NB4 (cell line): Measurements from ENCODE around the gene CTBP2.

Experiments
- DNase-seq: peaks from one replicate; pipeline ENCODE4 v3.0.0; 2010; ENCODE audit warnings: low read depth
- H3K4me3 ChIP-seq: one replicate; pipeline ENCODE4 v1.5.1; 2011; ENCODE audit warnings: mild to moderate bottlenecking, low read depth, low read length, moderate library complexity
- CTCF ChIP-seq: IDR thresholded peaks from one replicate; pipeline ENCODE4 v1.5.1; 2012; ENCODE audit warnings: low read depth, low read length
- MAX ChIP-seq: IDR thresholded peaks from 2 replicates; pipeline ENCODE4 v1.6.1; 2011; ENCODE audit warnings: low read depth, low read length
- MYC ChIP-seq: IDR thresholded peaks from 2 replicates; pipeline ENCODE4 v1.6.1; 2011; ENCODE audit warnings: low read depth, low read length
- POLR2A ChIP-seq: IDR thresholded peaks from 2 replicates; pipeline ENCODE4 v1.6.1; 2011; ENCODE audit warnings: mild to moderate bottlenecking; ENCODE audit not compliant: insufficient read length; ENCODE audit errors: extremely low read depth

CTBP2 gene

DNA sequence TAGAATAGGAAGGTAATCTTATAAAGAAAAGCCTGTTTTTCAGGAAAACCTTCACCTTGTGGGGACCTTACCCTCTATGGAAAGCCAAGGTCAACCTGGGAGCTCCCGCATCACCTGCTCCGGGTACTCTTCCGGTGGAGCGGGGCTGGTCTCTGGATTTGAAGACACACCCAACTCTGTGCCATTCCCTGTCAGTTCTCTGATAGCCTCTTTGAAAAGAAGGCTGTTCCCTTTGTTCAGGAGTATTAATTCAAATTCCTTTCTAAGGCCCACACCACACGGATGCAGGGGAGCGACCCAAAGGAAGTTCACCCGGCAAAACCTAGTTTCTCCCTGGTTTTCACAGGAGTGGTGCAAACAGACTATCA is 10.7 kb downstream of the CTBP2 start:
- H3K4me3 ChIP-seq: no peak overlapping the region
- TF ChIP-seq MAX (no peak), MYC (no peak), POLR2A (no peak), CTCF (no peak)
- DNase-seq: no peak

DNA sequence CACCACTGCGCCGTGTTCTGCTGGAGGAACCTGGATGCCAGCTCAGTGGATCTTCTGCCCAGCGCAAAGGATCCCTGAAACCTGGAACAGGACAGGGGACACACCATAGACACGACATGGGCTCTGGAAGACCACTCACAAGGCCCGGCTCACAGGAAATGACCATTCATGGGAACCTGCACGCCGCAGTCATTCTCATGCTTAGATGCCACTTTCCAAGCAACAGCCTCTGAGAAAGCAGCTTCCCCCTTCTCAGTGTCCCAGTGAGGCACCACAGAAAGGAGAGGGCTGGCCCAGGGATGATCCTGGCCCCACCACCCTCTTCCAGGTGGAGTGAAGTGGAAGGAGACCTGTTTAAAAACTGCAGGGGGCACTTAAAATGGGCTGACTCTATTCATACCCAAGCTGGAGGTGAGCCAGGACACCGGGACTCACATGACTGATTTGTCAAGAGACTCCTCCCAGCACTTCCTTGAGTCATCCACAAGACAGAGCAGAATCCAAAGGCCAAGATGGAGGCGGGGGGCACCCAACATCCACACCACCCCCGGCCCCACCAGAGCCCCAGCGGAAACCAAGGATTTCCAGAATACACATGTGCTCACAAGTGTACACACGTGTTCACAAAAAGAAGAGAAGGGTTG is 11.2 kb downstream of the CTBP2 start:
- TF ChIP-seq MAX: no peak
- TF ChIP-seq POLR2A: no peak
- TF ChIP-seq CTCF: no peak
- DNase-seq: peak; percentile 34
- H3K4me3 ChIP-seq: no peak overlapping the region

GRCh38 chr10:125148528-125148927 is 11.8 kb downstream of the CTBP2 start:
- no peak for DNase-seq
- H3K4me3 ChIP-seq: no peak overlapping the region
- TF ChIP-seq MYC (no peak), MAX (no peak)

- DNase-seq: peak; percentile 89
- TF ChIP-seq MYC (peak; percentile 51), POLR2A (no peak), CTCF (no peak), MAX (peak; percentile 76)
- peak overlapping the region; percentile 30 for H3K4me3 ChIP-seq
These were observed 12.4 kb downstream of the CTBP2 start for GRCh38 chr10:125147971-125148439.

DNA sequence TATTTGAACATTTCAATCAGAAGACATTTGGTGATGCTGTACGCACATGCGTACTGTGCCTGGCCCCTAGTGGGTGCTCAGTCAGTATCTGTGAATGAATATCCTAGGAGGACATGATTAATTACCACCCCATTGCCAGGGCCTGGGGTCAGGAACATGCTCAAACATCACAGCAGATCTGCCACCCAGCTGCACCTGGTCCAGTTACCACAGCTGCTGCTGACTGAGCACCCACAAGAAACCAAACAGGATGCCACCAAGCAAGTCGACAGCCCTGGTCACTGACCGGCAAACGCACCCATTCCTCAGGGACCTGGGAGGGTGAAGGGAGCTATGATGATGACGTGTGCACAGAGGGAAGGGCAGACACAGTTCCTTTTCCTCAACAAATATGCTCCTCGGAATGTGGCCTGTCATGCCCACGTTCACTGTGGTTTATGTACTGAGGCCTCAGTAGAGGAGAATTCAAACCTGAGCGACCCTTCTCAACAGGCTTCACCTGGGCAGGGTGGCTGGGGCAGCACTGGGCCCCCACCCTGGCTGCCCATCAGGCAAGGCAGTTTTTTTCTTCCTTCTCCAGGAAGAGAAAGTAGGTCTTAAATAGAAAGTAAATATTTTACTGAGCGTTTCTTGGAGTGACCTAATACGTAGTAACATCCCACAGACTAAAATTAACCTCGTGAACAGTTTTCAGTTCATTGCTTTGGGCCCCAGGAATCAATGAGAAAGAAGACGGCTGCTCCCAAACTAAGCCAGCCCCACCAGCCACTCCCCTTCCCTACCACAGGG is 13.4 kb downstream of the CTBP2 start:
- no peak overlapping the region for H3K4me3 ChIP-seq
- DNase-seq: peak; percentile 47
- TF ChIP-seq MYC (no peak), POLR2A (no peak), CTCF (no peak), MAX (no peak)

GRCh38 chr10:125145636-125146035 is 14.7 kb downstream of the CTBP2 start:
- TF ChIP-seq MAX (no peak), POLR2A (no peak), MYC (no peak), CTCF (no peak)
- H3K4me3 ChIP-seq: no peak overlapping the region

More at GRCh38 chr10:125145636-125146035, 14.7 kb downstream of the CTBP2 start:
- no peak for DNase-seq
